Germinal center (tissue), 1 donor: ENCODE measurements around the gene PPFIA3.
"Not testable (repeated sequence)": the region's sequence is repeated elsewhere in the genome, so short reads cannot be mapped to it uniquely, and the experiment has no call there.

ENCODE experiments used
- DNase-seq: peaks from one replicate; pipeline ENCODE4 v3.0.0; 2012; ENCODE audit warnings: mixed read lengths, low spot score

Gene PPFIA3

DNA sequence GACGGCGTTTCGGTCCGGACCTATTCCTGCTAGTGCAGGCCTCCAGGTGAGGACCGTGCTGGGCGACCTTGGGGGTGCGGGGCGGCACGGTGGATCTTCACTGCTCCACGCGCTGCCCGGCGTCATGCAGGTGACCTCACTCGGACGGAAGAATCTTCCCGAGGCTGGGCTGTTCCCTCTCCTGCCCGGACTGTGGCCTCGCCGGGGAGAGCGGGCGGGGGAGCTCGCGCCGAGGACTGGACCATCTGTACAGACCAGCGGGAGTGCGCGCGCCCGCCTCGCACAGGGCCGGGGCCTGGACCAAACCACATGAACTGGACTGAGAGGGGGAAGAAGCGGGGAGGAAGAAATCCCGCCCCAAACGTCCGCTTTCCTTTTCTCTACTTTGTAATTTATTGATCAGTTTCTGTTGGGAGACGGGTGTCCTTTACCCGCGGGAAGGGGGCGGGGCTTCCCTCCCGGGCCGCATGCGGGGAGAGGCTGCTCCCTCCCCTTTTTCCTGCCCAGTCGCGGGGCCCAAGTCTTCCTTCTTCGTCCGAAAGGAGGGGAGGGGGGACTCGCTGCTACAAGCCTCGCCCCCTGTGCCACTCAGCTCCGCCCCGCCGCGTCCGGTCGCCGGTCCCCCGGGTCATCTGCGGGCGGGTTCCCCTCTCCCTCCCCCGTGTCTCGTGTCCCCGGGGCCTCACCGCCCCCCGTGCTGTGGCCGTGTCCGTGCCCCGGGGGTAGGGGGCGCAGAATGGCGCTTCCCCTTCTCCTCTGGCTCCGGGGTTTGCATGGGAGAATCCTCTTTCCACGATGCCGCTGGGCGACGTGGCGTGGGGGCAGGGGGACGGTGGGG lies 31.0 kb downstream of the PPFIA3 start:
- DNase-seq: peak; percentile 55

- no peak for DNase-seq
These were observed 31.6 kb downstream of the PPFIA3 start for GRCh38 chr19:49150944-49151243.

GRCh38 chr19:49151267-49152118 lies 32.1 kb downstream of the PPFIA3 start:
- DNase-seq: peak; percentile 51

DNA sequence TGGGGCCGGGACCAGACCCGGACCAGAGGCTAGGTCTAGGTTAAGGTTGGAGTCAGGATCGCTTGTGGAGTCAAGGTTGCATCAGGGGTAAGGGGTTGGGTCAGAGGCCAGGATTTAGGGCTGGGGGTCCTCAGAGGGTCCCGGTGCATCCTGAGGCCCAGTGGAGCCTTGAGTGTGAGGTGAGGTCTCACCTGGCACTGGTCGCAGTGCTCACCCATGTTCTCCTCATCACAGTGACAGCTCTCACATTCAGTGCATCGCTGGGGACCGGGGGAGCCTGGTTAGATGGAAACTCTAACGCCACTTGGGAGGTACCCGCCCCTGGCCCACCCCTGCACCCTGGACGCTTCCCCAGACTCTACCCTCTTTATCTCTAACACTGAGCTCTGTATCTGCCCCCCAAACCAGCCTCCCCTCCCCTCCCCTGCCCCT lies 32.8 kb downstream of the PPFIA3 start:
- no peak for DNase-seq

GRCh38 chr19:49153167-49153809 lies 33.9 kb downstream of the PPFIA3 start:
- DNase-seq: no peak

- DNase-seq: no peak
These were observed 34.9 kb downstream of the PPFIA3 start for GRCh38 chr19:49154279-49154678.

DNA sequence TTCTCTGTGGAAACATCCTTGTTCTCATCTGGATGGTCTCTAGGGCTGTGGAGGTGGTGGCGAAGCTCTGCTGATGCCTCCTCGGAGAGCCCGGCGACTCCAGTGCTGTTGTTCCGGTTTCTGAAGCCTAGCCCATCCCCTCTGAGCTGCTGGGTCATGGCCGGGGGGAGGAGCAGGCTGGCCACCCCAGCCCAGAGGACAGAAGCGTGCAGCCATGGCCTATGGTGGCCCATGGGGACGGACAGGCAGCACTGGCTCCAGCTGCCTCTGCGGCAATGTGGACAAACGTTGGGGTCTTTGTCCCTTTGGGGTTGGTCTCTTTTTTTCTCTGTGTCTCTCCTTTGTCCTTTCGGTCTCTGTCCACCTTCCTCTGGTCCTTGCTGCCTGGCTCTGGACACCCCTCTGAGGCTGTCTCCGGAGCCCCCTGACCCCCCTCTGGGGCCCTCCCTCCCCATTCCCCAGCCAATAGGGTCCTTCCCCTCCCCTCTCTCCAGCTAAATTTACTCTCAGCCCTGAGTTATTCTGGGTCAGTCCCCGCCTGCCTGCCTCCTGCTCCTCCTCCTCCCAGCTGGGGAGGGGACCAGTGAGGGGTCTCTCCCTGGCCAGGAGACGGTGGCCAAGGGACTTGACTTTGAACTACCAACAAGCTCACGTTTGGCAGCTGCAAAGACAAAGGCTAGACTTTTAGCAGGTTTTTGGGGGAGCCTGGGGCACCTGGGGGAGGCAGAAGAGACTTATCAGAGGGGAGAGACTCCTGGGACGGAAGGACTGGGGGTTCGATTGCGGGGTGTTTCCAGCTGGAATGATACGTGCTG lies 35.9 kb downstream of the PPFIA3 start, which contains the start of gene HRC:
Gene HRC, minus strand, starts transcription at position 392 of the 815 bp plus-strand sequence. Its CDS starts 159 bp downstream, at position 233.
- DNase-seq: no peak

DNA sequence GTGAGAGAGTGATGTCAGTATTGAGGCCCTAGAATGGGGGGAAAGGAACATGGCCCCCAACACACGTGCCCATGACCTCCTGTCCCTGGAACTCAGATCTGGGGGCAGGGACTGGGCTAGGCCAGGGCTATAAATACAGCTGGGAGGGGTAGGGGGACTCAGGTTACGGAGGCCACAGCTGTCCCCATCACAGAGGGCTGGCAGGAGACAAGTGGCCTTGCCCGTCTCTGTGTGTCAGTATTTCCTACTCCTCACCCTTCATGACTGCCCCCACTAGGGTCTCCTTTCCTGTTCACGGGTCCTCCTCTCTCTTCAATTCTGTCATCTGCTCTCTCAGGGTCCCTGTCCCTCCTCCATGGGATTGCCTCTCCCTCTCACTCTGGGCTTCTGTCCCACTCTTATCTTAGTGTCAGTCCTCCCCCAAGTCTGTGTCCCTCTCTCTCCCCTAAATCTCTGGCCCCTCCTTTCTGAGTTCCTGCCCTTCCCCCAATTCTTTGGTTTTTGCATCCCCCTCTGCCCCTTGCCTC lies 36.5 kb downstream of the PPFIA3 start:
- no peak for DNase-seq

DNA sequence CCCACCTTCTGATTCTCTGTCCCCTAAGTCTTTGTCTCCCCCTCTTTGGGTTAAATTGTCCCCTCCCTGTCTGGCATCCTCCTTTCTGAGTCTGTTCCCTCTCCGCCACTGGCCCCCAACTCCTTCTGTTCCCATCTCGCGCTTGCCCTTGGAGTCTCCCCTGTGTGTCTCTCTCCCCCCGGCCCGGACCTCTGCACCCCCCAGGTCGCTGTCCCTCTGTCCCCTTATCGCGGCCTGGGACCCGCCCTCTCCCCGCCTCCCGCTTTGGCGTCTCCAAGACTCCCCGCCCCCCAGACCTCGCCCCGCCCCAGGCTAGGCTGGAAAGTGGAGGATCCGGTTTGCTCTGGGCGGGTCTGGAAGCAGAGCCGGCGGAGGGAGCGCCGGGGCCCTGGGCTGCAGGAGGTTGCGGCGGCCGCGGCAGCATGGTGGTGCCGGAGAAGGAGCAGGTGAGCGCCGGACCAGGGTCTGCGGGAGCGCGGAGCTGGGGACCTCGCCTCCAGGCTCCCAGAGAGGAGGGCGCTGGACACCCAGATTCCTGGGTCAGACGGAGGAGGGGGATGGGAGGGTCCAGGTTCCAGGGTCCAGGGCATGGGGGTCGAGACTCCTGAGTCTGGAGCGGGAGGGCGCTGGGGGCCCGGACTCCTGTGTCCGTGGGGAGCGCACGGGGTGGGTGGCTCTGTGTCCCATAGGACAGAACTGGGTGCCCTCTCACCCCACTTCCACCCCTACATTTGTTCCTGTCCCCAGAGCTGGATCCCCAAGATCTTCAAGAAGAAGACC lies 38.3 kb downstream of the PPFIA3 start, which contains the start of gene TRPM4:
Gene TRPM4, plus strand, starts transcription at position 348 of the 780 bp plus-strand sequence. Its CDS starts 75 bp downstream, at position 423.
- DNase-seq: no peak

DNA sequence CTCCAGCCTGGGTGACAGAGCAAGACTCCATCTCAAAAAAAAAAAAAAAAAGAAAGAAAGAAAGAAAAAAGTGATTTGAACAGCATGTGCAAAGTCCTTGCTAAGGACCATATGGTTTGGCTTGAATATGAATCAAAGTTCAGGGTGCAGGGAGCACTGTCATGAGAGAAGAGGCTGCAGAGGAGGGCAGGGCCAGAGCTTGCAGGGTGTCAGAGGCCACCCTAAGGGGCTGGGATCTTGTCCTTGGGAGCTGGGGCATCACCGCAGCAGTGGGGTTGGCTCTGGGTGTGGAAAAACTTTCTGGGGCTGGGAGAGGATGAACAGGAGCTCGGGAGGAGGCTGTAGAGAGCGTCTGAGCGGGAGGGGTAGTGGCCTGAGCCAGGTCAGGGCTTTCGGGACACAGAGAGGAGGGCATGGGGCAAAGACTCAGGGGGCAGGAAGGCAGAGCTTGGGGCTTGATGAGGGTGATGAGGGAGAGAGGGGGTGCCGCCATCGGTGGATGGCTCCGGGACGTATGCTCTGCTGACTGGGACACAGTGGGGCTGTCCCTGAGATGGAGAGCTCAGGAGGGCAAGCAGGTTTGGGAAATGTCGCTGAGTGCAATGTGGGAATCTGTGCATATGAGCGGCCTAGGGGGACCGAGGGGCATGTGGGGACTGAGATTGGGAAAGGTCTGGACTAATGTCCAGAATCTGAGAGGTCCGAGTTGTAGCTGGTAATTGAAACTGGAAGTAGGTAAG lies 41.3 kb downstream of the PPFIA3 start:
- DNase-seq: no peak

GRCh38 chr19:49161987-49162386 lies 42.6 kb downstream of the PPFIA3 start:
- no peak for DNase-seq

DNA sequence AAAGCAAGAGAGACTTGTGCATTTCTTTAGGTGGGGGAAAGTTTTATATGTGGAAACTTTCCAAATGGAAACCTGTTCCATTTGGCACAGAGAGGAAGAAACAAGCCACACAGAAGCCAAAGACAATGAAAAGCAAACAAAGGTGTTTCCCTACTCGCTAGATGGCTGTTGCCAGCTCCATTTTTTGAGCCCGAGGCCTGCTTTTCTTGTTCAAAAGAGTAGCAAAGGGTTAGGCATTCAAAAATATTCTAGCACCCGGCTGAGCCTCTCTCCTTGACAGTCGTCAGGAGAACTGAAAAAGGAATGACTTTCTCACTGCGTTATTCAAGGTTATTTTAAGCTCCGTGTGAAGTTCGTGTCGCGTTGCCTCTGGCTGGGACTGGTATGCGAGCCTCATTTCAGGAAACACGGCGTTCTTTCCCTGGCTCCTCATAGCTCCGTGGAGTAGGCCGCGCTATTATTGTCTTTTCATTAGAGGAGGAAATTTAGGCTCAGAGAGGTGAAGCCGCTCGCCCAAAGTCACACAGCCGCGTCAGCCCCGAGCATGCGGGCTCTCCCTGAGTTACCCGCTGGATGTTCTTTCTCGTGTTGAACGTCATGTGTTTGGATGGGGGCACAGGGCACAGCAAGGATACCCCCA lies 45.9 kb downstream of the PPFIA3 start:
- DNase-seq: no peak

DNA sequence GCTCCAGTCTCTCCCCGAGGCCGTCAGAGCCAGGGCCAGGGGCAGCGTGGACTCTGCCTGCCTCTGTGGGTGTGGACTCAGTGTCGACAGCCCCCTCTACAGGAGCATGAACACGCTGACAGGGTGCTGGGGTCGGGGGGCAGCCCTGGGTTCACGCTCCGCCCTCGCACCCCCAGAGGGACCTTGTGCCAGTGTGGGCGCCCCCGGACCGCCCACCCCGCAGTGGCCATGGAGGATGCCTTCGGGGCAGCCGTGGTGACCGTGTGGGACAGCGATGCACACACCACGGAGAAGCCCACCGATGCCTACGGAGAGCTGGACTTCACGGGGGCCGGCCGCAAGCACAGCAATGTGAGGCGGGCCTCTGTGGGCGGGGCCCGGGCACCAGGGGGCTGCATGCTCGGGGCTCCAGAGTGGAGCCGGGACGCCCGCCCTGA lies 46.5 kb downstream of the PPFIA3 start:
- no peak for DNase-seq

DNA sequence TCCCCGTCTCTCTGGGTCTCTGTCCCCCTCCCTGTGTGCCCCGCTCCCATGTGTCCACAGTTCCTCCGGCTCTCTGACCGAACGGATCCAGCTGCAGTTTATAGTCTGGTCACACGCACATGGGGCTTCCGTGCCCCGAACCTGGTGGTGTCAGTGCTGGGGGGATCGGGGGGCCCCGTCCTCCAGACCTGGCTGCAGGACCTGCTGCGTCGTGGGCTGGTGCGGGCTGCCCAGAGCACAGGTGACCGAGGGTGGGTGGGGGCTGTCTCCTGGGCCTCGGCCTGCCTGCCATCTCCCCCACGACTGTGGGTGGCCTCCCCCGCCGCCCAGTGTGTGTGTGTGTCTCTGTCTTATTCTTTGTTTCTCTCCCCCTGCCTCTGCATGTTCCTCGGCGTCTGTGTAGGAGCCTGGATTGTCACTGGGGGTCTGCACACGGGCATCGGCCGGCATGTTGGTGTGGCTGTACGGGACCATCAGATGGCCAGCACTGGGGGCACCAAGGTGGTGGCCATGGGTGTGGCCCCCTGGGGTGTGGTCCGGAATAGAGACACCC lies 48.6 kb downstream of the PPFIA3 start:
- no peak for DNase-seq

GRCh38 chr19:49168421-49168820 lies 49.1 kb downstream of the PPFIA3 start:
- no peak for DNase-seq

DNA sequence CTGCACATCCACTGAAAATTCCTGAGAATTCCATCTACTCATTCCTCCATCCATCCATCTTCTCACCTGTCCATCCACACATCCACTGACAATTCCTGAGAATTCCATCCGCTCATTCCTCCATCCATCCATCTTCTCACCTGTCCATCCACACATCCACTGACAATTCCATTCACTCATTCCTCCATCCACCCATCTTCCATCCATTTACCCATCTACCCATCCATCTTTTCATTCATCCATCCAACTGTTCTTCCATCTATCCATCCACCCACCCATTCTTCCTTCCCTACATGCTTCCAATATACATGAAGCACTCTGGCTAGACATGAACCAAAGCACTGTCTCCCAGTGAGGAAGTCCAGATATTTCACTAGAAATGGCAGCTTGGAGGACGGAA lies 53.9 kb downstream of the PPFIA3 start:
- no peak for DNase-seq

DNA sequence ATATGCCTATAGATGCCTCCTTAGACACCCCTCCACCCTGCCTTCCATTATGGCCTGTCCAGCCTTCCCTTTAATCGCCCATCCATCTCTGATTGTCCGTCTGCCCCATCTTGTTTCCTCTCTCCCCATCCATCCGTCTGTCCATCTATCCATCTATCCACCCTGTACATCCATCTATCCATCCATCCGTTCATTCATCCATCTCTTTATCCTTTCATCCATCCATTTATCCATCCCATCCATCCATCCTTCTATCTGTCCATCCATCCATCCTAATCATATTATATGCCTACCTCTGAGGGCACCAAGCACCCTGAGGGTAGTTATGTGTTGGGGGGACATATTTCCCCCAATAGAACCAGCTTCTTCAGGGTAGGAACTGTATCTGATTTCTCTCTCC lies 61.3 kb downstream of the PPFIA3 start:
- no peak for DNase-seq

GRCh38 chr19:49182010-49182847 lies 62.9 kb downstream of the PPFIA3 start:
- not testable (repeated sequence) for DNase-seq
